NCI-H2171 treated with DMSO at 0.1 percent for 48 hours (cell line): ENCODE measurements around the gene FAM9C.
"Not testable (repeated sequence)": the region's sequence is repeated elsewhere in the genome, so short reads cannot be mapped to it uniquely, and the experiment has no call there.

Source experiments
- DNase-seq: peaks from one replicate; lab custom pipeline; 2025; lab: John Stamatoyannopoulos, UW

The FAM9C gene

DNA sequence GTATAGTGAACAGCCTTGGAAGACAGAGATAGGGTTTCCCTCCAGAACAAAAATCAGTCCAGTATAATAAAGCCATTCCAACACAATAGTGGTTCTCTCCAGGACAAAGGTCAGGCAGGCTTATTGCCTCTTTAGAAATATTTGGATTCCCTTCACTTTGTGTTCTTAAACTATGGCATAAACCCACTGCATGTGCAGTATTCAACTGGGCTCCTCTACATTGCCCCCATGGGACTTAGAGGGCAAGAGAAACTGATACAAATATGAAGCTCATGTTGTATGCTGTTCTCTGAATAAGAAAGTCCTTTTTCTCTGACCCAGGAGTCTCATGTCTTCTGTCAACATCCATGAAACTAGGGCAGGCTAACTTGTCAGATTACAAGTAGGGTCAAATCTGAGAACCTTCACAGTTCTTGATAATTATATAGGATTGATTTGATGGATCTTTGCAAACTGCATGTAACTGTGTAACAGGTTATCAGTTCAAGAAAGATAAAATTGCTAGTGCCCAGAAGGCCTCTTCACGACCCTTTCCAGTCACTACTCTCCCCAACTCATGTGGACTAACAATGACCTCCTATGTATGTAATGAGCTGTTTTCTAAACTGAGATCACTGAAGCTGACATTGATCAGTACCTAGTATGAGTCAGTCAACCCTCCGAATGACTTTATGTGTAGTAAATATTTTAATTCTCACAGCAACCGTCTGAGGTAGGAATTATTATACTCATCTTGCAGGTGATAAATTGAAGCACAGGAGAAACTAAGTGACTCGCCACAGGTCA, 31.9 kb upstream of the FAM9C start:
- no peak for DNase-seq

DNA sequence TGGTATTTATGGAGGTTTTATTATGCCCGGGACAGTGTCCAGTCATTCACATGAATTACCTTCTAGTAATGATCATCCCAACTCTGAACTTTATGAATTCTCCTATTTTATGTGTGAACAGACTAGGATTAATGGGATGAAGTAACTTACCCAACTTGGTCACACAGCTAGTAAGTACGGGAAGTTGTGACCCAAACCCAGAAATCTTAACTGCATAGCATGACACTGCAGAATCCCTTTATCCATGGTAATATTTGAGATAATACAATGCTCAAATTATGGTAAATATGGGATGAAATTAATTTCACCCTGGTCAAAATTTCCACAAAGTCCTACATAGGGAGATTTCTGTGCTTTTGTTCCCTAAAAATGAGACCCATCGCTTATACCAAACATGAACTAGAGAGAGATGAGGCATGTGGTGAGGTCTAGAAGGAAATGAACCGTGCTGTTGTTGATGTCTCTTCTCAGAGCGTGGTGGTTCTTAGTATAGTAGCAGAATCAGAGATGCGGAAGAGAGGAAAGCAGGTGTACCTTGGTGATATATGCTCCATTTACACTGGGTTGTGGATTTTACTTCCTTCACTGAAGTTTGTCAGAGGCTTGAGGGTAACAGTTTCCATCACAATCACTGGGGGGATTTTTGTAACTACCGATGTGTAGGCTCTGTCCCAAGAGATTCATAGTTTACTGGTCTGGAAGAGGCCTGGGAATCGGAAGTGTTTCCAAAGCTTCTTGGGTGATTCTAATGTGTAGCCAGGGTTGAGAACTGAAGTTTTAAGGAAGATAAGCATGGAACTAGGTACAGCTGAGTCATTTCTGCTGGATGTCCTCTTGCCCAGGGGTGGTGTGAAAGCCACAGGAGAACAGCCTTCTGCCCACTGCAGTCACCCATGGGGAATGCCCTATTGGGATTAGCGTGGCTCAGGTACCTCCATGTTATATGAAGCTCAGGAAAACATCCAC, 30.2 kb upstream of the FAM9C start:
- no peak for DNase-seq

GRCh38 chrX:13069771-13070416, 25.5 kb upstream of the FAM9C start:
- no peak for DNase-seq

GRCh38 chrX:13068651-13069050, 24.2 kb upstream of the FAM9C start:
- DNase-seq, result no peak

- no peak for DNase-seq
Observed at GRCh38 chrX:13067773-13068172, 23.4 kb upstream of the FAM9C start.

GRCh38 chrX:13066391-13066790, 22.0 kb upstream of the FAM9C start:
- DNase-seq, result no peak

- DNase-seq, result no peak
Observed at GRCh38 chrX:13064599-13065143, 20.3 kb upstream of the FAM9C start.

GRCh38 chrX:13063124-13063523, 18.7 kb upstream of the FAM9C start:
- not testable (repeated sequence) for DNase-seq

- not testable (repeated sequence) for DNase-seq
Observed at GRCh38 chrX:13062331-13062730, 17.9 kb upstream of the FAM9C start.

- DNase-seq, result not testable (repeated sequence)
Observed at GRCh38 chrX:13061215-13061708, 16.8 kb upstream of the FAM9C start.

GRCh38 chrX:13059637-13060499, 15.4 kb upstream of the FAM9C start:
- no peak for DNase-seq

DNA sequence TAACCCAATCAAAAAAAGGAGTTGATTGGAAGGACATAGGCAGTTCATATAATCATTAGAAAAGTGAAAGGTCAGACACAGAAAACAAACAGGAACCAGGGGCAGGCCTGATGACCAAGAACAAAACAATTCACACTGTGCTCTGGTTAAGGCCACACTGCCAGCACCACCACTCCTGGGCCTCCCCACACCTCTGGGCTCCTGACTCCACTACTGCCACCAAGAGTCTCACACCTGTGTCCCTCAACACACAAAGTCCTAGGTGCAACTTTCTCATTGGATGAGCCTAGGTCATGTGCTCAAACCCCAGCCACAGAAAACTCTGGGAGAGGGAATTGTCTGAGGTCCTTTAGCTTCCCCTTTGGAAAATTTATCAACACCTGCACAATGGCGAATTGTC, 11.1 kb upstream of the FAM9C start:
- no peak for DNase-seq

DNA sequence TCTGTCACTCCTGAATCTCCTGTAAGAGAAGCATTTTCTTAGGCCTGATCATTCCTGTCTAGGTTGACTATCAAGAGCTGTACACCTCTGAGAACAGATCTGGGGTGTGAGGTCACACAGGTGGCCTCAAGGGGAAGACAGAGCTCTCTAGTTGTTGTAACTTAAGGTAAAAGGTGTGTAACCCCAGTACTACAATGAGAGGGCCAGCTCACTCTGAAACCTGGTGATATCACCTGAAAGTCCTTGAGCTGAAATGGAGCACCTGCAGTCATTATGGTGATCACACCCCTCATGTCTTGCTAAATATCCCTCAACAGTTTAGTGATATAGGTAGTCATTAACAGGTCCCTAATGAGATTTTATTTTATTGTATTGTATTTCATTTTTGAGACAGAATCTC, 8.8 kb upstream of the FAM9C start:
- no peak for DNase-seq

- DNase-seq, result no peak
Observed at GRCh38 chrX:13051529-13052172, 7.2 kb upstream of the FAM9C start.

DNA sequence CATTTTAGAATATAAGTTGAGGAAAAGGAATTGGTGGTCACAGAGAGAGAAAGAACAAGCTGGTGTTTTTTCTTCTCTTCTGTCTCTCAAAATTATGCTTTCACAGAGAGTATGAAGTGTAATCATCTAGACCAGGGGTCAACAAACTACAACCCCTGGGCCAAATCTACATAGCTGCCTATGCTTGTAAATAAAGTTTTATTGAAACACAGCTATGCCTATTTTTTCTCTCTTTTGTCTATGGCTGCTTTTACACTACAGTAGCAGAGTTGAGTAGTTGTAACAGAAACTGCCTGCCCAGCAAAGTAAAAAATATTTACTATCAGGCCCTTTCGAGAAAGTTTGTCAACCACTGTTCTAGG, 6.7 kb upstream of the FAM9C start:
- DNase-seq, result no peak

- DNase-seq, result no peak
Observed at GRCh38 chrX:13050151-13050550, 5.7 kb upstream of the FAM9C start.

GRCh38 chrX:13048280-13048679, 3.9 kb upstream of the FAM9C start:
- DNase-seq, result peak; percentile 79

- DNase-seq, result no peak
Observed at GRCh38 chrX:13047759-13048158, 3.3 kb upstream of the FAM9C start.

DNA sequence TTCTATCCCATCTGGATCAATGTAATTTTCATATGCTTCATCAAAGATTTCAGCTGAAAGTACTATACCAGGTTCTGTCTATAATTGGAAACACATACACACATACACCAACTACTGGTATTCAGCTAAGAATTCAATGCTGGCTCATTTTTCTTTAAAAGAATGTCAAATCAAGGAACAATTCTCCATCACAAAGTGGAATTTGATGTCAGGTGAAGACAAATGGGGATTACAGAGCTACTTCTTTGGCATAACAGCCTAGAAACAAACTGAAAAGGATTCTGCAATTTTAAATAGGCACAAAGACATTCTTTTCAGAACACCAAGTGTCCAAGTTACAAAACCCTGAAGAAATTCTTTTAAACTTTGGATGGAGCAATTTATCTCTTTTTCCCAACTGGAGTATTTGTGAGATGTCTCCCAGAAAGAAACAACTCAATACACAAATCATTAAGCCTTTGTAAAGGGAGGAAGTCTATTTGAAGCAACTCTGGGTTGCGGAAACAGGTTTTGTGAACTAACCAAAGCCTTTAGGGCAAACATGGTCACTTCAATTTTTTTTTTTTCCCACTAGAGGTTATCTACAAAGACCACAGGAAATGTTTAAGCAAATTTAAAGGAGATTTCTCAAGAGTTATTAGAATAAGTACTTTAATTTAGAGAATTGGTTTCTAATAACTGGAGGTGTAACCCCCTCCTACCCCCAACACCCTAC, 1.9 kb upstream of the FAM9C start:
- DNase-seq, result no peak

DNA sequence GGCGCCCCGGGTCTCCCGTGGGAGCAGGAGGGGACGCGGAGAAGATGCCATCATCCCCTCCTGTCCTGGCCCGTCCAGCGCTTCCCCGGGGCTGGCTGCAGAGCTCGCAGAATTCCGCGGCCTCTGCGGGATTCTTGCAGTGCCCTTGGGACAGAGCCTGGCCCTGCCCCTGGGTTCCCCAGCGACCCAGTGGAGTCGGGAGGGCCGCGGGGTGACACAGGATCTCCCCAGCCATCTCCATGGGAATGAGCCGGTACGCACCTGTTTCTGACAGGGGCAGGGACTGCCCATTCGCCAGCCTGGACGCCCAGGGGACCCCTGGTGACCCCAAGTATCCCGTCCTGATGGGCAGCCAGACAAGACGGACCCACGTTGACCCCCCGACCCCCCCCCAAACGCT, 482 bp downstream of the FAM9C start:
- no peak for DNase-seq
